NOMO-1 treated with DMSO at 0.1 percent for 48 hours (cell line): ENCODE results near the gene SULT2B1.
A peak's percentile ranks its signal among the peaks of the same experiment; 100 is the strongest.

Experiments
- DNase-seq: peaks from one replicate; lab custom pipeline; 2025; ENCODE audit not compliant: unreplicated experiment; lab: John Stamatoyannopoulos, UW

SULT2B1 gene

GRCh38 chr19:48598996-48599700 is 47.2 kb downstream of the SULT2B1 start:
- no peak for DNase-seq

- no peak for DNase-seq
Observed at GRCh38 chr19:48600679-48601417, 48.9 kb downstream of the SULT2B1 start.

GRCh38 chr19:48603001-48603400 is 51.0 kb downstream of the SULT2B1 start:
- no peak for DNase-seq

- DNase-seq: no peak
Observed at GRCh38 chr19:48603449-48603848, 51.5 kb downstream of the SULT2B1 start.

- DNase-seq: no peak
Observed at GRCh38 chr19:48603850-48604249, 51.9 kb downstream of the SULT2B1 start.

- DNase-seq: no peak
Observed at GRCh38 chr19:48606463-48607358, 54.7 kb downstream of the SULT2B1 start, which contains the start of gene SPACA4. SPACA4 (plus strand) TSS chr19:48606742; CDS start chr19:48606979, 237 bp downstream.

GRCh38 chr19:48607359-48607755 is 55.4 kb downstream of the SULT2B1 start:
- DNase-seq: no peak

- DNase-seq: peak; percentile 68
Observed at GRCh38 chr19:48608798-48609263, 56.9 kb downstream of the SULT2B1 start.

- DNase-seq: no peak
Observed at GRCh38 chr19:48609571-48610108, 57.7 kb downstream of the SULT2B1 start.

- DNase-seq: no peak
Observed at GRCh38 chr19:48611872-48612271, 59.9 kb downstream of the SULT2B1 start.

GRCh38 chr19:48613024-48613851 is 61.3 kb downstream of the SULT2B1 start:
- DNase-seq: no peak

GRCh38 chr19:48613852-48614435 is 62.0 kb downstream of the SULT2B1 start:
- DNase-seq: no peak

GRCh38 chr19:48614436-48615230 is 62.7 kb downstream of the SULT2B1 start, which contains the start of gene FAM83E:
FAM83E (minus strand) TSS chr19:48615076; CDS start chr19:48613372, 1,704 bp downstream.
- DNase-seq: no peak

GRCh38 chr19:48615231-48616040 is 63.5 kb downstream of the SULT2B1 start:
- no peak for DNase-seq

- no peak for DNase-seq
Observed at GRCh38 chr19:48616041-48616436, 64.1 kb downstream of the SULT2B1 start.

- no peak for DNase-seq
Observed at GRCh38 chr19:48616491-48617056, 64.6 kb downstream of the SULT2B1 start.

GRCh38 chr19:48617146-48617937 is 65.4 kb downstream of the SULT2B1 start:
- DNase-seq: no peak
